ENCODE measurements around the gene SLC26A1.

The SLC26A1 gene

GRCh38 chr4:965766-966134 lies 27.5 kb downstream of the SLC26A1 start:
- Histone ChIP-seq H3K4me1 (ENCODE audit: control insufficient read depth, insufficient read depth, low read length) (no peaks in the 10 kb centered on the region; the same call in 1 of the 2 replicates), H3K27me3 (ENCODE audit: control insufficient read depth, insufficient read depth, low read length) (peaks cover 13% of the 10 kb centered on the region; the same call in 1 of the 2 replicates), H3K9ac (ENCODE audit: low read depth, low read length) (no peak overlapping the region), H3K9me3 (ENCODE audit: control insufficient read depth, insufficient read depth, low read length) (no peaks in the 10 kb centered on the region), H3K4me3 (ENCODE audit: low read depth, low read length) (no peak overlapping the region), H3K36me3 (ENCODE audit: control insufficient read depth, insufficient read depth, low read length) (no peaks in the 10 kb centered on the region; the same call in 1 of the 2 replicates), H3K27ac (ENCODE audit: low read depth, low read length) (no peak overlapping the region)

GRCh38 chr4:965048-965765 lies 28.0 kb downstream of the SLC26A1 start:
- H3K9ac ChIP-seq (ENCODE audit: low read depth, low read length) = no peak overlapping the region
- no peaks in the 10 kb centered on the region for H3K9me3 ChIP-seq (ENCODE audit: control insufficient read depth, insufficient read depth, low read length)
- peaks cover 13% of the 10 kb centered on the region; the same call in 1 of the 2 replicates for H3K27me3 ChIP-seq (ENCODE audit: control insufficient read depth, insufficient read depth, low read length)
- H3K36me3 ChIP-seq (ENCODE audit: control insufficient read depth, insufficient read depth, low read length) = no peaks in the 10 kb centered on the region; the same call in 1 of the 2 replicates
- no peaks in the 10 kb centered on the region; the same call in 1 of the 2 replicates for H3K4me1 ChIP-seq (ENCODE audit: control insufficient read depth, insufficient read depth, low read length)
- H3K4me3 ChIP-seq (ENCODE audit: low read depth, low read length) = no peak overlapping the region
- no peak overlapping the region for H3K27ac ChIP-seq (ENCODE audit: low read depth, low read length)

DNA sequence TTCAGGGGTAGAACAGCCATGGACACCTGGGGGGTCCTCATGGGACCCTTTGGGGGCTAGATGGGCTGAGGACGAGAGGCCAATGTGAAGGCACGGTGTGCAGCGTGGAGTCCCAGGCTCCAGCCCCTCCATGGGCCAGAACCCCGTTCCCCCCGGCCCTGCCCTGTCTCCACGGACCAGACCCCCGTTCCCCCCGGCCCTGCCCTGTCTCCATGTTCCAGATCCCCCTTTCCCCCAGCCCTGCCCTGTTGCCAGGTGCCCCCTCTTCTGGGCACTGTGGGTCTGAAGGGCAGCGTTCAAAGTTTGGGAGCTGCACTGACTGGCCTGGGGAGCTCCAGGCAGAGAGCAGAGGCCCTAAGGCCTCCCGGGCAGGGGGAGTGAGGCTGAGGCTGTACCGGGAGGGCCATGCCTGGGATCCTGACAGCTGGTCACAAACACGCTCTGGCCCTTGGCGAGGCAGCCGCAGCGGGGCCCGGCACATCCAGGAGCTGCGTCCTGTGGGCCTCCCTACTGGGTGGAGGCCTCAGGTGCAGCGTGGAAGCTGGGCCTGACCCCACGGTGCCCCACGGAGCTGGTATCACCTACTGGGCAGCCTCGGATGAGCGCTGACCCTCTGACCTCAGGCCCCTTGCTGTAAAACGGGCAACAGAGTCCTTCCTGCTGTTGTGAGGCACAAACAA lies 28.7 kb downstream of the SLC26A1 start:
- Histone ChIP-seq H3K27ac (ENCODE audit: low read depth, low read length) (no peak overlapping the region), H3K9me3 (ENCODE audit: control insufficient read depth, insufficient read depth, low read length) (no peaks in the 10 kb centered on the region), H3K27me3 (ENCODE audit: control insufficient read depth, insufficient read depth, low read length) (peaks cover 13% of the 10 kb centered on the region; the same call in 1 of the 2 replicates), H3K4me3 (ENCODE audit: low read depth, low read length) (no peak overlapping the region), H3K36me3 (ENCODE audit: control insufficient read depth, insufficient read depth, low read length) (peaks cover 3% of the 10 kb centered on the region; the same call in 1 of the 2 replicates), H3K4me1 (ENCODE audit: control insufficient read depth, insufficient read depth, low read length) (no peaks in the 10 kb centered on the region; the same call in 1 of the 2 replicates), H3K9ac (ENCODE audit: low read depth, low read length) (no peak overlapping the region)

- Histone ChIP-seq H3K27ac (ENCODE audit: low read depth, low read length) (no peak overlapping the region), H3K9ac (ENCODE audit: low read depth, low read length) (no peak overlapping the region), H3K36me3 (ENCODE audit: control insufficient read depth, insufficient read depth, low read length) (peaks cover 3% of the 10 kb centered on the region; the same call in 1 of the 2 replicates), H3K9me3 (ENCODE audit: control insufficient read depth, insufficient read depth, low read length) (no peaks in the 10 kb centered on the region), H3K27me3 (ENCODE audit: control insufficient read depth, insufficient read depth, low read length) (peaks cover 12% of the 10 kb centered on the region; the same call in 1 of the 2 replicates), H3K4me3 (ENCODE audit: low read depth, low read length) (no peak overlapping the region), H3K4me1 (ENCODE audit: control insufficient read depth, insufficient read depth, low read length) (no peaks in the 10 kb centered on the region; the same call in 1 of the 2 replicates)
Observed at GRCh38 chr4:963276-964225, 29.7 kb downstream of the SLC26A1 start.

- peaks cover 3% of the 10 kb centered on the region; the same call in 1 of the 2 replicates for H3K27me3 ChIP-seq (ENCODE audit: control insufficient read depth, insufficient read depth, low read length)
Observed at GRCh38 chr4:962231-963208, 30.7 kb downstream of the SLC26A1 start.

GRCh38 chr4:961351-962230 lies 31.6 kb downstream of the SLC26A1 start:
- H3K4me1 ChIP-seq (ENCODE audit: control insufficient read depth, insufficient read depth, low read length) = no peaks in the 10 kb centered on the region
- H3K4me3 ChIP-seq (ENCODE audit: low read depth, low read length) = no peak overlapping the region
- H3K9me3 ChIP-seq (ENCODE audit: control insufficient read depth, insufficient read depth, low read length) = no peaks in the 10 kb centered on the region
- no peak overlapping the region for H3K27ac ChIP-seq (ENCODE audit: low read depth, low read length)
- H3K27me3 ChIP-seq (ENCODE audit: control insufficient read depth, insufficient read depth, low read length) = no peaks in the 10 kb centered on the region
- peaks cover 3% of the 10 kb centered on the region; the same call in 1 of the 2 replicates for H3K36me3 ChIP-seq (ENCODE audit: control insufficient read depth, insufficient read depth, low read length)
- no peak overlapping the region for H3K9ac ChIP-seq (ENCODE audit: low read depth, low read length)

More at GRCh38 chr4:962231-963208, 30.7 kb downstream of the SLC26A1 start:
- no peaks in the 10 kb centered on the region for H3K4me1 ChIP-seq (ENCODE audit: control insufficient read depth, insufficient read depth, low read length)
- no peak overlapping the region for H3K9ac ChIP-seq (ENCODE audit: low read depth, low read length)
- H3K27ac ChIP-seq (ENCODE audit: low read depth, low read length) = no peak overlapping the region
- no peaks in the 10 kb centered on the region for H3K9me3 ChIP-seq (ENCODE audit: control insufficient read depth, insufficient read depth, low read length)
- H3K4me3 ChIP-seq (ENCODE audit: low read depth, low read length) = no peak overlapping the region
- H3K36me3 ChIP-seq (ENCODE audit: control insufficient read depth, insufficient read depth, low read length) = peaks cover 3% of the 10 kb centered on the region; the same call in 1 of the 2 replicates

GRCh38 chr4:960636-961350 lies 32.4 kb downstream of the SLC26A1 start:
- no peaks in the 10 kb centered on the region for H3K27me3 ChIP-seq (ENCODE audit: control insufficient read depth, insufficient read depth, low read length)
- peaks cover 3% of the 10 kb centered on the region; the same call in 1 of the 2 replicates for H3K36me3 ChIP-seq (ENCODE audit: control insufficient read depth, insufficient read depth, low read length)
- no peak overlapping the region for H3K9ac ChIP-seq (ENCODE audit: low read depth, low read length)
- no peak overlapping the region for H3K4me3 ChIP-seq (ENCODE audit: low read depth, low read length)
- no peaks in the 10 kb centered on the region for H3K4me1 ChIP-seq (ENCODE audit: control insufficient read depth, insufficient read depth, low read length)
- no peaks in the 10 kb centered on the region for H3K9me3 ChIP-seq (ENCODE audit: control insufficient read depth, insufficient read depth, low read length)
- no peak overlapping the region for H3K27ac ChIP-seq (ENCODE audit: low read depth, low read length)

DNA sequence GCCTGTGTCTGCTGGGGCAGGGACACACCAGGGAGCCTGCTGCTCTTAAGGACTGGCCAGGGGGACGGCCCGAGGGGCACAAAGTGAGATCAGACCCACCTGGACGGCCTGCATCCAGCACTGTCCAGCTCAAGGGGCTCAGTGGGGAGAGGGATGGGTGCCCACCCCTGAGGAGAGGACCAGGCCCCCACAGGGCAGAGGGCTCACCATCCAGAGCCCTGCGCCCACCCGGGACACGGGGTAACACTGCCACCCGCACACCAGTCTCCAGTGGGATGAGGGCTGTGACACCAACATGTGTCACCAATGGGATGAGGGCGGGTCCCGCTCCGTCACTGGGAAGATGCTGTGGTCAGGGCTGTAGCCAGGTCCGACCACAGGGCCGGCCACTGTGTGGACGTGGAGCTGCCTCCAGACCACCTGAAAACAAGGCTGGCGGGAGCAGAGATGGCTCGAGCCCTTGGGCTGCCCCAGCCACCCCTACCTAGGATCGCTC lies 33.0 kb downstream of the SLC26A1 start:
- Histone ChIP-seq H3K9me3 (ENCODE audit: control insufficient read depth, insufficient read depth, low read length) (no peaks in the 10 kb centered on the region), H3K9ac (ENCODE audit: low read depth, low read length) (no peak overlapping the region), H3K4me3 (ENCODE audit: low read depth, low read length) (no peak overlapping the region), H3K4me1 (ENCODE audit: control insufficient read depth, insufficient read depth, low read length) (no peaks in the 10 kb centered on the region), H3K36me3 (ENCODE audit: control insufficient read depth, insufficient read depth, low read length) (peaks cover 3% of the 10 kb centered on the region; the same call in 1 of the 2 replicates), H3K27ac (ENCODE audit: low read depth, low read length) (no peak overlapping the region), H3K27me3 (ENCODE audit: control insufficient read depth, insufficient read depth, low read length) (no peaks in the 10 kb centered on the region)

Data from HUES48 (cell line).